Measurements from ENCODE around the gene SNRPN. TPM values are rescaled to one million over a fixed set of nuclear protein-coding genes. Genes with fewer than 3 reads are reported as not detected.
"Not testable (repeated sequence)": the region's sequence is repeated elsewhere in the genome, so short reads cannot be mapped to it uniquely, and the experiment has no call there.

Gene SNRPN
- total RNA-seq = 38.2 and 38.6 TPM in 2 replicates

- peak within 1 kb of the TSS; percentile 91 for H3K27ac Mint-ChIP-seq
- DNase-seq (ENCODE audit: low spot score) = peak; percentile 45
- H3K9me3 Mint-ChIP-seq = peaks cover 34% of the 10 kb centered on the region
- intact Hi-C loops (cut with micrococcal nuclease) = loop anchor here (5.0 to 10.0 kb wide), 3 partner anchors 188 to 1127 kb away; no protein-coding TSS in a partner anchor
- H3K4me3 Mint-ChIP-seq (ENCODE audit: low read depth) = peak within 1 kb of the TSS; percentile 88
- peaks cover 3% of the 10 kb centered on the region for H3K4me1 Mint-ChIP-seq (ENCODE audit: low read depth)
- peaks cover 17% of the 10 kb centered on the region for H3K36me3 Mint-ChIP-seq (ENCODE audit: low read depth)
- no peaks in the 10 kb centered on the region for H3K27me3 Mint-ChIP-seq (ENCODE audit: low read depth)
Observed at GRCh38 chr15:24954783-24955530, at the start of gene SNRPN, which contains the start of gene SNURF. SNRPN (plus strand) TSS chr15:24954987; CDS start chr15:24974454, 19,467 bp downstream. SNURF (plus strand) TSS chr15:24954987; CDS start chr15:24955049, 62 bp downstream.

- H3K9me3 Mint-ChIP-seq = peaks cover 72% of the 10 kb centered on the region
- intact Hi-C loops (cut with micrococcal nuclease) = no loop called here
- H3K4me3 Mint-ChIP-seq (ENCODE audit: low read depth) = no peak overlapping the region
- peaks cover 4% of the 10 kb centered on the region for H3K4me1 Mint-ChIP-seq (ENCODE audit: low read depth)
- H3K27me3 Mint-ChIP-seq (ENCODE audit: low read depth) = no peaks in the 10 kb centered on the region
- no peak overlapping the region for H3K27ac Mint-ChIP-seq
- no peak for DNase-seq (ENCODE audit: low spot score)
- H3K36me3 Mint-ChIP-seq (ENCODE audit: low read depth) = no peaks in the 10 kb centered on the region
Observed at GRCh38 chr15:24916305-24917009, 38.3 kb upstream of the SNRPN start.

- intact Hi-C loops (cut with micrococcal nuclease) = no loop called here
- H3K36me3 Mint-ChIP-seq (ENCODE audit: low read depth) = no peaks in the 10 kb centered on the region
- no peaks in the 10 kb centered on the region for H3K27me3 Mint-ChIP-seq (ENCODE audit: low read depth)
- peaks cover 4% of the 10 kb centered on the region for H3K4me1 Mint-ChIP-seq (ENCODE audit: low read depth)
- peaks cover 72% of the 10 kb centered on the region for H3K9me3 Mint-ChIP-seq
- no peak overlapping the region for H3K4me3 Mint-ChIP-seq (ENCODE audit: low read depth)
- no peak overlapping the region for H3K27ac Mint-ChIP-seq
- no peak for DNase-seq (ENCODE audit: low spot score)
Observed at GRCh38 chr15:24917431-24917830, 37.4 kb upstream of the SNRPN start.

GRCh38 chr15:24919446-24919845 is 35.3 kb upstream of the SNRPN start:
- H3K36me3 Mint-ChIP-seq (ENCODE audit: low read depth) = no peaks in the 10 kb centered on the region
- H3K27ac Mint-ChIP-seq = no peak overlapping the region
- DNase-seq (ENCODE audit: low spot score) = no peak
- H3K9me3 Mint-ChIP-seq = peaks cover 77% of the 10 kb centered on the region
- no peak overlapping the region for H3K4me3 Mint-ChIP-seq (ENCODE audit: low read depth)
- intact Hi-C loops (cut with micrococcal nuclease) = no loop called here
- H3K4me1 Mint-ChIP-seq (ENCODE audit: low read depth) = peaks cover 4% of the 10 kb centered on the region
- no peaks in the 10 kb centered on the region for H3K27me3 Mint-ChIP-seq (ENCODE audit: low read depth)

GRCh38 chr15:24922781-24923180 is 32.0 kb upstream of the SNRPN start:
- H3K9me3 Mint-ChIP-seq = peaks cover 68% of the 10 kb centered on the region
- DNase-seq (ENCODE audit: low spot score); H3K27me3 Mint-ChIP-seq (ENCODE audit: low read depth); H3K4me1 Mint-ChIP-seq (ENCODE audit: low read depth); H3K4me3 Mint-ChIP-seq (ENCODE audit: low read depth); H3K36me3 Mint-ChIP-seq (ENCODE audit: low read depth); H3K27ac Mint-ChIP-seq; intact Hi-C loops (cut with micrococcal nuclease): not testable (repeated sequence)

- Mint-ChIP-seq H3K4me3 (ENCODE audit: low read depth) (no peak overlapping the region), H3K27ac (no peak overlapping the region), H3K4me1 (ENCODE audit: low read depth) (no peaks in the 10 kb centered on the region), H3K36me3 (ENCODE audit: low read depth) (no peaks in the 10 kb centered on the region), H3K9me3 (peaks cover 76% of the 10 kb centered on the region), H3K27me3 (ENCODE audit: low read depth) (no peaks in the 10 kb centered on the region)
- no peak for DNase-seq (ENCODE audit: low spot score)
- intact Hi-C loops (cut with micrococcal nuclease) = no loop called here
Observed at GRCh38 chr15:24924153-24924552, 30.6 kb upstream of the SNRPN start.

- Mint-ChIP-seq H3K4me1 (ENCODE audit: low read depth) (no peaks in the 10 kb centered on the region), H3K36me3 (ENCODE audit: low read depth) (no peaks in the 10 kb centered on the region), H3K27me3 (ENCODE audit: low read depth) (no peaks in the 10 kb centered on the region), H3K4me3 (ENCODE audit: low read depth) (no peak overlapping the region), H3K9me3 (peaks cover 75% of the 10 kb centered on the region), H3K27ac (no peak overlapping the region)
- no peak for DNase-seq (ENCODE audit: low spot score)
- intact Hi-C loops (cut with micrococcal nuclease) = no loop called here
Observed at GRCh38 chr15:24924621-24925020, 30.2 kb upstream of the SNRPN start.

GRCh38 chr15:24931874-24932732 is 22.7 kb upstream of the SNRPN start:
- H3K36me3 Mint-ChIP-seq (ENCODE audit: low read depth); H3K4me3 Mint-ChIP-seq (ENCODE audit: low read depth); intact Hi-C loops (cut with micrococcal nuclease); H3K27me3 Mint-ChIP-seq (ENCODE audit: low read depth); DNase-seq (ENCODE audit: low spot score); H3K4me1 Mint-ChIP-seq (ENCODE audit: low read depth); H3K27ac Mint-ChIP-seq: not testable (repeated sequence)
- H3K9me3 Mint-ChIP-seq = peaks cover 56% of the 10 kb centered on the region

- H3K27me3 Mint-ChIP-seq (ENCODE audit: low read depth) = no peaks in the 10 kb centered on the region
- intact Hi-C loops (cut with micrococcal nuclease) = no loop called here
- H3K27ac Mint-ChIP-seq = no peak overlapping the region
- peaks cover 53% of the 10 kb centered on the region for H3K9me3 Mint-ChIP-seq
- no peaks in the 10 kb centered on the region for H3K4me1 Mint-ChIP-seq (ENCODE audit: low read depth)
- DNase-seq (ENCODE audit: low spot score) = no peak
- H3K36me3 Mint-ChIP-seq (ENCODE audit: low read depth) = no peaks in the 10 kb centered on the region
- no peak overlapping the region for H3K4me3 Mint-ChIP-seq (ENCODE audit: low read depth)
Observed at GRCh38 chr15:24933716-24934115, 21.1 kb upstream of the SNRPN start.

- H3K36me3 Mint-ChIP-seq (ENCODE audit: low read depth); DNase-seq (ENCODE audit: low spot score); H3K4me1 Mint-ChIP-seq (ENCODE audit: low read depth); H3K27ac Mint-ChIP-seq; H3K4me3 Mint-ChIP-seq (ENCODE audit: low read depth); intact Hi-C loops (cut with micrococcal nuclease); H3K27me3 Mint-ChIP-seq (ENCODE audit: low read depth): not testable (repeated sequence)
- H3K9me3 Mint-ChIP-seq = peaks cover 54% of the 10 kb centered on the region
Observed at GRCh38 chr15:24938224-24938623, 16.6 kb upstream of the SNRPN start.

GRCh38 chr15:24940236-24940635 is 14.6 kb upstream of the SNRPN start:
- no peaks in the 10 kb centered on the region for H3K27me3 Mint-ChIP-seq (ENCODE audit: low read depth)
- DNase-seq (ENCODE audit: low spot score) = no peak
- H3K4me3 Mint-ChIP-seq (ENCODE audit: low read depth) = no peak overlapping the region
- no peaks in the 10 kb centered on the region for H3K4me1 Mint-ChIP-seq (ENCODE audit: low read depth)
- no peaks in the 10 kb centered on the region for H3K36me3 Mint-ChIP-seq (ENCODE audit: low read depth)
- H3K27ac Mint-ChIP-seq = no peak overlapping the region
- H3K9me3 Mint-ChIP-seq = peaks cover 47% of the 10 kb centered on the region
- intact Hi-C loops (cut with micrococcal nuclease) = no loop called here

- no peak for DNase-seq (ENCODE audit: low spot score)
- Mint-ChIP-seq H3K9me3 (peaks cover 34% of the 10 kb centered on the region), H3K36me3 (ENCODE audit: low read depth) (no peaks in the 10 kb centered on the region), H3K27me3 (ENCODE audit: low read depth) (no peaks in the 10 kb centered on the region), H3K4me1 (ENCODE audit: low read depth) (no peaks in the 10 kb centered on the region), H3K4me3 (ENCODE audit: low read depth) (no peak overlapping the region), H3K27ac (no peak overlapping the region)
- intact Hi-C loops (cut with micrococcal nuclease) = no loop called here
Observed at GRCh38 chr15:24943361-24943760, 11.4 kb upstream of the SNRPN start.

All from activated T-helper 2 cell treated with anti-CD3 and anti-CD28 coated beads, Interferon-gamma antibody, Interleukin-2, Interleukin-4, amounts not matched to agents 10 μg/mL and 5 μg/mL and 100 μg/mL, durations not matched to agents 14 hours and 24 hours and 36 hours (primary cell).